Measurements from ENCODE around the gene PLGLB2. TPM values are rescaled to one million over a fixed set of nuclear protein-coding genes. Genes with fewer than 3 reads are reported as not detected.
"Not testable (repeated sequence)": the region's sequence is repeated elsewhere in the genome, so short reads cannot be mapped to it uniquely, and the experiment has no call there.

Gene PLGLB2
- 1 to 10 TPM in 3 of 4 donors, not detected in 1; 1.3 to 6.2 (median 3.6) TPM for total RNA-seq

DNA sequence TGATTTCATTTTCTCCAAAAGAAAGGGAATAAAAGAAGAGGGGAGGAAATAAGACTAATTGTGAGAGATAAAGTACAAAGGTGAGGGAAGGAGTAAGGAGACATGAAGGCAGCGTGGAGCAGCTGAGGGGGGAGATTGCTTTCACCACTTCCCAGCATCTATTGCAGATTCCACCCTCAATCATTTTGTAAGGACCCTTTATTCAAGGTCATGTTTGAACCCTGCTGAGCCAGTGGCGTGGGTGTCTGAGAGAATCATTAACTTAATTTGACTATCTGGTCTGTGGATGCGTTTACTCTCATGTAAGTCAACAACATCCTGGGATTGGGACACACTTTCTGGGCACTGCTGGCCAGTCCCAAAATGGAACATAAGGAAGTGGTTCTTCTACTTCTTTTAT lies at the start of gene PLGLB2:
Gene PLGLB2, plus strand, starts transcription at position 297 of the 400 bp plus-strand sequence. Its CDS starts 67 bp downstream, at position 364.
- TF ChIP-seq, protein P1, sequence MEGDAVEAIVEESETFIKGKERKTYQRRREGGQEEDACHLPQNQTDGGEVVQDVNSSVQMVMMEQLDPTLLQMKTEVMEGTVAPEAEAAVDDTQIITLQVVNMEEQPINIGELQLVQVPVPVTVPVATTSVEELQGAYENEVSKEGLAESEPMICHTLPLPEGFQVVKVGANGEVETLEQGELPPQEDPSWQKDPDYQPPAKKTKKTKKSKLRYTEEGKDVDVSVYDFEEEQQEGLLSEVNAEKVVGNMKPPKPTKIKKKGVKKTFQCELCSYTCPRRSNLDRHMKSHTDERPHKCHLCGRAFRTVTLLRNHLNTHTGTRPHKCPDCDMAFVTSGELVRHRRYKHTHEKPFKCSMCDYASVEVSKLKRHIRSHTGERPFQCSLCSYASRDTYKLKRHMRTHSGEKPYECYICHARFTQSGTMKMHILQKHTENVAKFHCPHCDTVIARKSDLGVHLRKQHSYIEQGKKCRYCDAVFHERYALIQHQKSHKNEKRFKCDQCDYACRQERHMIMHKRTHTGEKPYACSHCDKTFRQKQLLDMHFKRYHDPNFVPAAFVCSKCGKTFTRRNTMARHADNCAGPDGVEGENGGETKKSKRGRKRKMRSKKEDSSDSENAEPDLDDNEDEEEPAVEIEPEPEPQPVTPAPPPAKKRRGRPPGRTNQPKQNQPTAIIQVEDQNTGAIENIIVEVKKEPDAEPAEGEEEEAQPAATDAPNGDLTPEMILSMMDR (IDR thresholded peaks at IDR 0.05; ENCODE audit: low read depth) = not testable (repeated sequence)

Other genes starting within 250 kb of the PLGLB2 start
- 1 to 10 TPM; 4.2 to 9.8 (median 6.9) TPM for gene RGPD2, start 77.7 kb downstream of the PLGLB2 start, total RNA-seq

All from subcutaneous adipose tissue (tissue), 4 donors.